HG02588 (cell line): ENCODE measurements around the gene NLRP6.
A peak's percentile ranks its signal among the peaks of the same experiment; 100 is the strongest.
"Not testable (repeated sequence)": the region's sequence is repeated elsewhere in the genome, so short reads cannot be mapped to it uniquely, and the experiment has no call there.

Experiments
- ATAC-seq: cut with Tn5 transposase; IDR thresholded peaks from one replicate; pipeline ENCODE4 v1.9.1; 2021; ENCODE audit warnings: mild to moderate bottlenecking, moderate library complexity; ENCODE audit not compliant: unreplicated experiment

NLRP6 gene

DNA sequence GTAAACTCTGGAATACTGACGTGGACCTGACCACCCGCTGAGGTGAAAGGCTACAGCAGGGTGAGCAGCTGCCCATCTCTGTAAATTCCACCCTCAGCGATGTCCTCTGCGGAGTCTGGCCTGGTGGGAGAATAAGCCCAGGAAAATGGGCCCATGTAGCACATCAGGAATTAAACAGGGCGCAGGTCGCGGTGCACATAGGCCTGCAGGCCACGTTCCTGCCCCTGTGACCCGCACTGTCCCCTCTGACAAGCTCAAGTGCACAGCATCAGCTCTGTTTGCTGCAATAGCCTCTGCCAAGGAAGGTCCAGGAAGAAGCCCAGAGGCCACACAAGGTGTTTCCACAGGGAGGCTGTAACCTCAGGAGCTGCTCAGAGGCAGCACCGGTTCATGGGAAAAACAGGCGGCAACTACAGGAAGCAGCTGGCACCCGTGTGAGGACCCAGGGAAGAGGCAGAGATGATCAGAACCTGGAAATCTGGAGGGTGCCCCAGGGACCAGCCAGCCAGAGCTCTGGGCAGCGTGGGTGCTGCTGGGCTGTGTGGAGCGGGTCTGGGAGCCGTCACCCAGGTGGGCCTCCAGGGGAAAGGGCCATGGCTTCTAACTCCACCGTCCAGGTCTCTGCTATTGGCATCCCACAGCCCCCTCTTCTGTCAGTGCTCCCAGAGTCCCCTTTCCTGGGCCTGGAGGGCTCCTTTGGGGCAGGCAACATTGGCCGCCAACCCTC, 28.6 kb downstream of the NLRP6 start:
- ATAC-seq: no peak

DNA sequence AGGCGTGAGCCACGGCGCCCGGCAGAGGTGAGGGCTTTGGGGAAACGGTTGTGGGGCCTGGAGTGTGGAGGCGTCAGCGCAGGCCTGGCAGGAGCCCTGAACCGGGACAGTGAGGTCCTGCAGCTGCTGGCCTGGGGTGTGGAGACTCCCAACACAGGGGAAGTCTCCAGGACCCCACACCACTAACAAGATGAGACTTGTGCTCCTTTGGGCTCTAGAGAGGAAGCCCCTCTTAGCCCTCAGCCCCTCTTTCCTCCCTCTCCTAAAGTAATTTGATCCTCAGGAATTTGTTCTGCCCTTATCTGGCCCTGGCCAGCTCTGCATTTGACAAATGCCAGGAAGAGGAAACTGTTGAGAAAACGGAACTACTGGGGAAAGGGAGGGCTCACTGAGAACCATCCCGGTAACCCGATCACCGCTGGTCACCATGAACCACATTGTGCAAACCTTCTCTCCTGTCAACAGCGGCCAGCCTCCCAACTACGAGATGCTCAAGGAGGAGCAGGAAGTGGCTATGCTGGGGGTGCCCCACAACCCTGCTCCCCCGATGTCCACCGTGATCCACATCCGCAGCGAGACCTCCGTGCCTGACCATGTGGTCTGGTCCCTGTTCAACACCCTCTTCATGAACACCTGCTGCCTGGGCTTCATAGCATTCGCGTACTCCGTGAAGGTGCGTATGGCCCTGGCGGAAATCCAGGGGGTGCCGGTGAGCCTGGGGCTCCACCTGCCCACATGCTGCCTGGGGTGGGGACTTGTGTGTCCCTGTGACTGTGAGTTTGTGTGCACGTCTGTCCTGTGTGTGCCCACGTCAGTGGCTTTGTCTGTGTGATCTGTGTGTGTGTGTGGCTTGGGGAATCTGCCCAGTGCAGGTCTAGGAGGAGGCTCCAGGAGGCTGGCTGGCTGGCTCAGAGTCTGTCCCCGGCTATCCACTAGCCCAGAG, 29.8 kb downstream of the NLRP6 start, which contains the start of gene IFITM2:
TSS of gene IFITM2 (plus strand) at position 51 of the 943 bp plus-strand sequence. CDS start at position 428, 377 bp downstream.
- not testable (repeated sequence) for ATAC-seq

DNA sequence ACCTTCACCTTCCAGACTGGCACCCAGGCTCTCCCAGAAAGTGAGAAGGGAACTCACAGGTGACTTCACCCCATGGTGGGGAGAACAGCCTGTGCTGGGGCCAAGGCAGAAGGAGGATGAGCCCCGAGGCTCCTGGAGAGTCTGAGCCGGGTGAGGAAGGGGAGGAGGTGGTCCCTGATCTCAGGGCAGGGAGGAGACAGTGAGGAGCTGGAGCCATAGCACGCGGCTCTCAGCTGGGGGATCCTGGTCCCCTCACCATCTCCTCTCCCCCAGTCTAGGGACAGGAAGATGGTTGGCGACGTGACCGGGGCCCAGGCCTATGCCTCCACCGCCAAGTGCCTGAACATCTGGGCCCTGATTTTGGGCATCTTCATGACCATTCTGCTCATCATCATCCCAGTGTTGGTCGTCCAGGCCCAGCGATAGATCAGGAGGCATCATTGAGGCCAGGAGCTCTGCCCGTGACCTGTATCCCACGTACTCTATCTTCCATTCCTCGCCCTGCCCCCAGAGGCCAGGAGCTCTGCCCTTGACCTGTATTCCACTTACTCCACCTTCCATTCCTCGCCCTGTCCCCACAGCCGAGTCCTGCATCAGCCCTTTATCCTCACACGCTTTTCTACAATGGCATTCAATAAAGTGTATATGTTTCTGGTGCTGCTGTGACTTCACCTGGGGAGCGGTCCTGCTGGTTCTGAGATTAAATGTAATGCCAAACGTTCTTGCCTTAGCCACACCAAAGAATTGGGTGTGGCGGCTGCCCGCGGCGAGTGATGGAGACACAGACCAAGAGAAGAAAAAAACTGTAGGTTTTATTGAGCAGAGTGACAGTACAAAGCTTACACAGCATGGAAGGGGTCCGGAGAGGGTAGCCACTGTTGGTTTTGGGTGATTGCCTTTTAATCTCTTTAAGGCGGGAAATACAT, 30.8 kb downstream of the NLRP6 start:
- ATAC-seq: not testable (repeated sequence)

DNA sequence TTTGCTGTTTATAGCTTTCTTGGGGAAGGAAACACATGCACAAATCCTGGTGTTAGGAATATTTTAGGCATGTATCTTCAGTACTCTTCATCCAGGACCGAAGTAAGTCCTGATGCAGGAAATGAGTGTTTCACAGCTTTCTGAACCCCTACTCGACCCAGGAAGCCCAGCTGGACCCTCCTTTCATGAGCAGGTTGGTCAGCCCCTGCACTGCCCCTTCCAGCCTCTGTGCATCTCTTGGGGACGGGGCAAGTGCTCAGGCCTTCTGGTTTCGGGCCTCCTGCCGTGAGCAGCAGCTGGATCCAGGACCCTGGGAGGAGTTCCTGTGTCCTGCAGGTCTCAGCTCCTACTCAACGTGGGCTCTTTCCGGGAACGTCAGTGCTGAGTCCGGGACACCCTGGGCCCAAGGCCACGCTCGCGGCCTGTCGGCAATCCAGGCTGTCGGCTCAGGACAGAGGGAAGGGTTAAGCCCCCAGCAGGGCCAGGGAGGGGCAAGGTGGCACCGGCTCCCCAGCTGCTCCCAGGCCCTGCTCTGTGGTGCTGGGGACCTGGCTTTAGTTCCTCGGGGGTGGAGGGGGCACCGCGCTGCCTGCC, 31.9 kb downstream of the NLRP6 start:
- ATAC-seq: not testable (repeated sequence)

DNA sequence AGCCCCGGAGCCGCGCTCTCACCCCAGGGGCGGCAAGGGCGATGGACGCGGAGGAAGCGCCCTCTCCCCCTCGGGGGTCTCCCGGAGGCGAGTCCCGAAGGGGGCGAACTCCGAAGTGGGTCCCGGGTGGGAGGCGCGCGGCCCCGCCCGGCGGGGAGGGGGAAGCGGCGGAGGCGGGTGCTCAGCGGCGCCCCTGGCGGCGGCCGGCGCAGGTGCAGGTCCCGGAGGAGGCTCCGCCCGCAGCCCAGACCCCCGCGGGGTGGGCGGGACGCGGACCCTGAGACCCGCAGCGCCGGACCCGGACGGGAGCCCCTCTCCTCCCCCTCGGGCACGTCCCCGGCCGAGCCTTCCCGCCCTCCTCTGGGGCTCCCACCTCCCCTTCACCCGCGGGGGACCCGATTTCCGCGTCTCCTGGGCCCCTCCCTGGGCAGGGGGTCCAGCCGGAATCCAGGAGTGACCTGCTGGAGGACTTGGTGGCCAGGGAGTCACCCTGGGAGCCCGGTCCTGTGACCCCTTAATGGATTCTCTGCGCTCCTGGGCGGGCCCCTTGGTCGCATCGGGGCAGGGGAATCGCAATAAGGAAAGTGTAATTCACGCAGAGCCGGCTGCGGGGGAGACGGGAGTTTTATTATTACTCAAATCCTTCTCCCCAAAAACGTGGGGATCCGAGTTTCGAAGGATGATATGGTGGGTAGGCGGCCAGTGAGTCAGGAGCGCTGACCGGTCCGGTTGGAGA, 33.0 kb downstream of the NLRP6 start:
- peak; percentile 35 for ATAC-seq

DNA sequence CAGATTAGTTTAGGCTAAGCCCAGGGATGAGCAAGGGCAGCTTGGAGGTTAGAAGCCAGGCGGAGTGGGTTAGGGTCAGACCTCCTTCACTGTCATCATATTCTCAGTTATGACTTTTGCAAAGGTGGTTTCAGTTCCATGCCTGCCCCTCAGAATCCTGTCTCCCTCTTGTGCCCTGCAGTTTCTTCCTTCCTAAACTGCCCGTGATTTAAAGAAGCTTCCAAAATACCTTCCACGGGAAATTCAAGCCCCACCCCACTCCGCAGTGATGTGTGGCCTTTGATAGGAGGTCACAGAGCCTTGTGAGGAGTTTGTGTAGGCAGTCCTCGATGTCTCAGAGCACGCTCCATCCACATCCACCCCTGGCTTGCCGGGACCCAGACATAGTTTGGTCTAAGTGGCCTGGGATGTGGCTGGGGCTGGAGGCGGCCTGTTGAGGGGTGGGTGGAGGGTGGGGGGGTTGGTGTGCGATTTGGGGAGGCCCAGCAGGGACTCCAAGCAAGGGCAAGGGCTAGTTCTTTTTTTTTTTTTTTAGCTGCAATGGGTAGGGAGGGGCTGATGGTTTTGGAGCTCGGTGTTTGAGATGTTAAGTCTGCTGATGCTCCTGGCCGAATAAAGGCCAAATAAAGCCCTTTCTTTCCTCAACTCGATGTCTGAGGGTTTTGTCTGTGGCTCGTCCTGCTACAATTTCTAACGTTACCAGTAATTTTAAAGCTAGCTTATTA, 34.0 kb downstream of the NLRP6 start:
- no peak for ATAC-seq

DNA sequence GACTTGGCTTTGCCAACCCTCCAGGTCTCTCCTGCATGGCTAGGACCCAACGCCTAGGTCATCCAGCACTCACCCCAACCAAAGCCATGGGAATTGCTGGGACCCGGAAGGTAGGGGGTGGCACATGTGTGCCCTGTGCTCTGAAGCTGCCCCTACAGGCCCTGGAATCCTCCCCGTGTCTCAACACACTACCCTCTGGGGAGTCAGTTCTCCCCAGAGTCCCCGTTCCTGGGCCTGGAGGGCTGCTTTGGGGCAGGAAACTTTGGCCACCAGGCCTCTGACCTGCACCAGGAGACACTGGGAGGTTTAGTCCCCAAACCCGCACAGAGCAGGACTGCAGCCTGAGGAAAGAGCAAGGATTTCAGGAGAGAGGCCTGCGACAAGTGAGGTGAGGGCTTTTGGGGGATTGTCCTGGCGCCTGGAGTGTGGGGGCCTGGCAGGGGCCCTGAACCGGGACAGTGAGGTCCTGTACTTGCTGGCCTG, 35.1 kb downstream of the NLRP6 start:
- ATAC-seq: no peak

DNA sequence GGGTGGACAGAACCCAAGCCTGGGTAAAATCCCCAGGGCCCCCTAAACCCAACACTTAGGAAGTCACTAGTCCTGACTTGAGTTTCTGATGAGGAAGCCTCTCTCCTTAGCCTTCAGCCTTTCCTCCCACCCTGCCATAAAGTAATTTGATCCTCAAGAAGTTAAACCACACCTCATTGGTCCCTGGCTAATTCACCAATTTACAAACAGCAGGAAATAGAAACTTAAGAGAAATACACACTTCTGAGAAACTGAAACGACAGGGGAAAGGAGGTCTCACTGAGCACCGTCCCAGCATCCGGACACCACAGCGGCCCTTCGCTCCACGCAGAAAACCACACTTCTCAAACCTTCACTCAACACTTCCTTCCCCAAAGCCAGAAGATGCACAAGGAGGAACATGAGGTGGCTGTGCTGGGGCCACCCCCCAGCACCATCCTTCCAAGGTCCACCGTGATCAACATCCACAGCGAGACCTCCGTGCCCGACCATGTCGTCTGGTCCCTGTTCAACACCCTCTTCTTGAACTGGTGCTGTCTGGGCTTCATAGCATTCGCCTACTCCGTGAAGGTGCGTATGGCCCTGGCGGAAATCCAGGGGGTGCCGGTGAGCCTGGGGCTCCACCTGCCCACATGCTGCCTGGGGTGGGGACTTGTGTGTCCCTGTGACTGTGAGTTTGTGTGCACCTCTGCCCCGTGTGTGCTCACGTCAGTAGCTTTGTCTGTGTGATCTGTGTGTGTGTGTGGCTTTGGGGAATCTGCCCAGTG, 35.8 kb downstream of the NLRP6 start, which contains the start of gene IFITM1:
TSS of gene IFITM1 (plus strand) at position 254 of the 767 bp plus-strand sequence. CDS start at position 385, 131 bp downstream.
- ATAC-seq: no peak

DNA sequence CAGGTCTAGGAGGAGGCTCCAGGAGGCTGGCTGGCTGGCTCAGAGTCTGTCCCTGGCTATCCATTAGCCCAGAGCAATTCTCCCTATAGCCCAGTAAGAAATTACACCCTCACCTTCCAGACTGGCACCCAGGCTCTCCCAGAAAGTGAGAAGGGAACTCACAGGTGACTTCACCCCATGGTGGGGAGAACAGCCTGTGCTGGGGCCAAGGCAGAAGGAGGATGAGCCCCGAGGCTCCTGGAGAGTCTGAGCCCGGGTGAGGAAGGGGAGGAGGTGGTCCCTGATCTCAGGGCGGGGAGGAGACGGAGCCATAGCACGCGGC, 36.3 kb downstream of the NLRP6 start:
- ATAC-seq: not testable (repeated sequence)

DNA sequence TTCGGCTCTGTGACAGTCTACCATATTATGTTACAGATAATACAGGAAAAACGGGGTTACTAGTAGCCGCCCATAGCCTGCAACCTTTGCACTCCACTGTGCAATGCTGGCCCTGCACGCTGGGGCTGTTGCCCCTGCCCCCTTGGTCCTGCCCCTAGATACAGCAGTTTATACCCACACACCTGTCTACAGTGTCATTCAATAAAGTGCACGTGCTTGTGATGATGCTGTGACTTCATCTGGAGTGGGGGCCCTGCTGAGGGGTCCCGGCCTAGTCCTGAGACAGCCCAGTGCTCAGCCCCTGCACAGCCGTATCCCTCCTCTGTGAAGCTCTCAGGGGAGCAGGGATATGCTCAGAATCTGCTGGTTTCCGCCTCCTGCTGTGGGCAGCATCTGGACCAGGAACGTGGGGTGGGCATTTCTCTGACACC, 36.9 kb downstream of the NLRP6 start:
- ATAC-seq: no peak

DNA sequence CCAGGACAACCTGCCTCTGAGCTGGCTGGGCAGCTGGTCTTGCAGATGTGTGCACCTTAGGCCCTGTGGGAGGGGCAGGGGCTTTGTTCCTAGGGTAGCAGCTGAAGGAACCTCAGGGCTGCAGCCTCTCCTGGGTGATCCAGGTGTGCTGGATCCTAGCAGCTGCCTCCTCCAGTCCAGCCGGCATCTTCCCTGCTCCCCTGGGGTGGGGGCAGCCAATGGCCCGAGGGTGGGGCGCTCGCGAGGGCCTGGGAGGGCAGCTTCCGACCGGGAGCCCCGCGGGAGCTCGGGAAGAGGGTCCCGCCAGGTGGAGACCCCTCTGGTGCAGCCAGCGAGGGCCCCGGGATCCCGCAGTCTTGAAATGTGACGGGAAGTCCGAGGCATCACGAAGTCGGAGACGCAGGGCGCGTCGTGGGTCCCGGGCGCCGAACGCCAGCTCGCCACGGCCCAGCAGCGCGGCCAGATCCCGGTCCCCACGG, 37.3 kb downstream of the NLRP6 start:
- ATAC-seq: no peak

DNA sequence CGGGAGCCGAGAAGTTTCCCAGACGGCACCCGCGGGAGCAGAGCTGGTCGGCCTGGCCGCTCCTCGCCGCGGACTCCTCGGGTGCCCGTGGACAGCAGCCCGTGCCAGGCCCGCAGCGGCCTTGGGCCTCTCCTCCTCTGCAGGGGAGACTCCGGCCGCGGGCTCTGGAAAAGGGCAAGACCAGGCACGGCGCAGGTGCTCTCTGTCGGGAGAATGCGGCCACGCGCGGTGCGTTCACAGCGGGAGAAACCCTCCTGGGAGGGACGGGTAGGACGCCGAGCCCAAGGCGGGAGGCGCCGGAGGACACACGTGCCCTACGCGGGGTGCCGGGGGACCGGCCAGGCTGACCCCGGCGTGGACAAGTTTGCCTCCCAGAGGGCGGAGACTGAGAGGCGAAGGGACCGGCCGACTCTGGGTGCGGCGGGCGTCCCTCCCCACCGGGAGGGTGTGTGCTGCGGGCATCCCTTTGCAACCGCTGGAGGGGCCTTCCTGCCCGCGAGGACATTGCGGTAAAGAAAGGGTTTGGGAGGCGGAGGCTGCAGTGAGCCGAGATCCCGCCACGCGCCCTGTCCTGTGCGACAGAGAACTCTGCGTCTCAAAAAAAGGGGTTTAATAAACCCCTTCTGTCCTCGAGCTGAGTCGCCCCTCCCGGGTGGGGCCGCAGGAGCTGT, 38.0 kb downstream of the NLRP6 start:
- ATAC-seq: no peak

DNA sequence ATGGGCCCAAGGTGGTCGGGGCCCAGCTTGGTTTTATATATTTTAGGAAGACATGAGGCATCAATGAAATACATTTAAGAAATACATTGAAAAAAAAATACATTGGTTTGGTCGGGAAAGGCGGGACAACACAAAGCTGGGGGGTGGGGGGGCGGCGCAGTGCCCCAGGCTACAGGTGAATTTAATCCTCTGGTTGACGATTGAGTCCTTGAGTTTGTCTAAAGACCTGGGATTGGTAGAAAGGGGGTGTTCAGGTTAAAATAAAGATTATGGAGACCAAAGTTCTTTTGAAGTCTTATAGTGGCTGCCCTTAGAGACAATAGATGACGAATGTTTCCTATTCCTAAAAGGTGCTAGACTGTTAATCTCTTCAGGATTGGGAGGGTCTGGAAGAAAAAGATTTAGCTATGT, 38.7 kb downstream of the NLRP6 start:
- ATAC-seq: no peak

DNA sequence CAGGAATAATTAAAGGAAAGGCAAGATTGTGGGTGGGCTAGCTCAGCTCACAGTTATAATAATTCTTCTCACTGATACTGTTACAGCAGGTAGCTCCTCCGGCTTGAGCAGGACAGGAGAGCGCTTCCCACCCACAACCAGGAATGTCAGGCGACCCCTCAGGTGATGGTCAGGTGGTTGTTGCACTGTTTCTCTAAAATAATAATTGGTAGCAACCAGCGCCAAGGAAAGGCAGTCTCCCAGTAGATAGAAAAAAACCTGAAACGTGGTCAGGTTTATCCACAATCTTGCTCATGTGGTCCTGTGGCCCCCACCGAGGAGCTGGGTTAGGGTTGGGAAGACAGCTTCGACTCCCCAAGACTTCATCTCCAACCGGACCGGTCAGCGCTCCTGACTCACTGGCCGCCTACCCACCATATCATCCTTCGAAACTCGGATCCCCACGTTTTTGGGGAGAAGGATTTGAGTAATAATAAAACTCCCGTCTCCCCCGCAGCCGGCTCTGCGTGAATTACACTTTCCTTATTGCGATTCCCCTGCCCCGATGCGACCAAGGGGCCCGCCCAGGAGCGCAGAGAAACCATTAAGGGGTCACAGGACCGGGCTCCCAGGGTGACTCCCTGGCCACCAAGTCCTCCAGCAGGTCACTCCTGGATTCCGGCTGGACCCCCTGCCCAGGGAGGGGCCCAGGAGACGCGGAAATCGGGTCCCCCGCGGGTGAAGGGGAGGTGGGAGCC, 39.6 kb downstream of the NLRP6 start:
- peak; percentile 7 for ATAC-seq

DNA sequence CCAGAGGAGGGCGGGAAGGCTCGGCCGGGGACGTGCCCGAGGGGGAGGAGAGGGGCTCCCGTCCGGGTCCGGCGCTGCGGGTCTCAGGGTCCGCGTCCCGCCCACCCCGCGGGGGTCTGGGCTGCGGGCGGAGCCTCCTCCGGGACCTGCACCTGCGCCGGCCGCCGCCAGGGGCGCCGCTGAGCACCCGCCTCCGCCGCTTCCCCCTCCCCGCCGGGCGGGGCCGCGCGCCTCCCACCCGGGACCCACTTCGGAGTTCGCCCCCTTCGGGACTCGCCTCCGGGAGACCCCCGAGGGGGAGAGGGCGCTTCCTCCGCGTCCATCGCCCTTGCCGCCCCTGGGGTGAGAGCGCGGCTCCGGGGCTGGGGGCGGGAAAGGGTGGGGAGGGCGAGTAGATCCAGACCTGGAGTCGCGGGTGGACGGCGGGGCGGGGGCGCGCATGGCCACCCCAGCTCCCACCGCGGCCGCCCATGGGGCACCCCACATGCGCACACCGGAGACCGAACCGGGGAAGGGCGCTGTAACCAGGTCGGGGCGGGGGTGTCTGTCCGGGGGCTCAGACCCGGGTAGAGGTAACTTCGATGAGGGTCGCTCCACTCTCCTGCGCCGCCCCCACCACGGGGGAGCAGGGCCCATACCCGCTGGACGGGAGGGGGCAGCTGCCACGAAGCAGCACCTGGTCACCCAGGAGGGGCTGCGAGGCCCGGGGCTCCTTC, 40.4 kb downstream of the NLRP6 start:
- ATAC-seq: peak; percentile 43
